ENCODE data around the gene USP27X. TPM values are rescaled to one million over a fixed set of nuclear protein-coding genes. Genes with fewer than 3 reads are reported as not detected.

The USP27X gene
- polyA plus RNA-seq (ENCODE audit: insufficient read length in 3 of 3), result 10 to 100 TPM; 11.8 to 12.5 (median 12.5) TPM
- long read RNA-seq, donor 1, transcript USP27X-201 (1 exons, 2,618 nt), result major isoform, 14 of 14 reads
- long read RNA-seq, donor 1, partial matches to known transcripts, result 0 of 14 reads
- long read RNA-seq, donor 1, other reads (novel, unspliced or antisense), result 0 of 14 reads
- long read RNA-seq, donor 2, transcript USP27X-201 (1 exons, 2,618 nt), result major isoform, 9 of 9 reads
- long read RNA-seq, donor 2, partial matches to known transcripts, result 0 of 9 reads
- long read RNA-seq, donor 2, other reads (novel, unspliced or antisense), result 0 of 9 reads
- long read RNA-seq, donor 3, transcript USP27X-201 (1 exons, 2,618 nt), result major isoform, 14 of 14 reads
- long read RNA-seq, donor 3, partial matches to known transcripts, result 0 of 14 reads
- long read RNA-seq, donor 3, other reads (novel, unspliced or antisense), result 0 of 14 reads
- long read RNA-seq, donor 4, transcript USP27X-201 (1 exons, 2,618 nt), result major isoform, 8 of 8 reads
- long read RNA-seq, donor 4, partial matches to known transcripts, result 0 of 8 reads
- long read RNA-seq, donor 4, other reads (novel, unspliced or antisense), result 0 of 8 reads
- long read RNA-seq, donor 5, transcript USP27X-201 (1 exons, 2,618 nt), result major isoform, 21 of 21 reads
- long read RNA-seq, donor 5, partial matches to known transcripts, result 0 of 21 reads
- long read RNA-seq, donor 5, other reads (novel, unspliced or antisense), result 0 of 21 reads
- long read RNA-seq, donor 6, transcript USP27X-201 (1 exons, 2,618 nt), result major isoform, 13 of 13 reads
- long read RNA-seq, donor 6, partial matches to known transcripts, result 0 of 13 reads
- long read RNA-seq, donor 6, other reads (novel, unspliced or antisense), result 0 of 13 reads
- long read RNA-seq, donor 7, transcript USP27X-201 (1 exons, 2,618 nt), result major isoform, 18 of 18 reads
- long read RNA-seq, donor 7, partial matches to known transcripts, result 0 of 18 reads
- long read RNA-seq, donor 7, other reads (novel, unspliced or antisense), result 0 of 18 reads
- long read RNA-seq, donor 8, transcript USP27X-201 (1 exons, 2,618 nt), result major isoform, 21 of 21 reads
- long read RNA-seq, donor 8, partial matches to known transcripts, result 0 of 21 reads
- long read RNA-seq, donor 8, other reads (novel, unspliced or antisense), result 0 of 21 reads
- long read RNA-seq, donor 9, transcript USP27X-201 (1 exons, 2,618 nt), result major isoform, 16 of 16 reads
- long read RNA-seq, donor 9, partial matches to known transcripts, result 0 of 16 reads
- long read RNA-seq, donor 9, other reads (novel, unspliced or antisense), result 0 of 16 reads
- long read RNA-seq, donor 10, transcript USP27X-201 (1 exons, 2,618 nt), result major isoform, 9 of 9 reads
- long read RNA-seq, donor 10, partial matches to known transcripts, result 0 of 9 reads
- long read RNA-seq, donor 10, other reads (novel, unspliced or antisense), result 0 of 9 reads
- long read RNA-seq, donor 11, transcript USP27X-201 (1 exons, 2,618 nt), result major isoform, 9 of 9 reads
- long read RNA-seq, donor 11, partial matches to known transcripts, result 0 of 9 reads
- long read RNA-seq, donor 11, other reads (novel, unspliced or antisense), result 0 of 9 reads
- long read RNA-seq, donor 12, transcript USP27X-201 (1 exons, 2,618 nt), result major isoform, 6 of 6 reads
- long read RNA-seq, donor 12, partial matches to known transcripts, result 0 of 6 reads
- long read RNA-seq, donor 12, other reads (novel, unspliced or antisense), result 0 of 6 reads
- long read RNA-seq, donor 13, transcript USP27X-201 (1 exons, 2,618 nt), result major isoform, 19 of 19 reads
- long read RNA-seq, donor 13, partial matches to known transcripts, result 0 of 19 reads
- long read RNA-seq, donor 13, other reads (novel, unspliced or antisense), result 0 of 19 reads
- long read RNA-seq, donor 14, transcript USP27X-201 (1 exons, 2,618 nt), result major isoform, 11 of 11 reads
- long read RNA-seq, donor 14, partial matches to known transcripts, result 0 of 11 reads
- long read RNA-seq, donor 14, other reads (novel, unspliced or antisense), result 0 of 11 reads
- long read RNA-seq, donor 15, partial matches to known transcripts, result 0 of 4 reads
- long read RNA-seq, donor 15, other reads (novel, unspliced or antisense), result 0 of 4 reads
- long read RNA-seq, donor 16, transcript USP27X-201 (1 exons, 2,618 nt), result major isoform, 25 of 25 reads
- long read RNA-seq, donor 16, partial matches to known transcripts, result 0 of 25 reads
- long read RNA-seq, donor 16, other reads (novel, unspliced or antisense), result 0 of 25 reads

GRCh38 chrX:49878834-49879655 is at the start of gene USP27X:
TSS of gene USP27X (plus strand) at chrX:49879484. CDS start at chrX:49880308, 824 bp downstream.
- peak; percentile 56 to 79 (median 69) for DNase-seq (ENCODE audit: extremely low read depth in 1 of 11, low read depth in 9 of 11, low spot score in 4 of 11)

DNA sequence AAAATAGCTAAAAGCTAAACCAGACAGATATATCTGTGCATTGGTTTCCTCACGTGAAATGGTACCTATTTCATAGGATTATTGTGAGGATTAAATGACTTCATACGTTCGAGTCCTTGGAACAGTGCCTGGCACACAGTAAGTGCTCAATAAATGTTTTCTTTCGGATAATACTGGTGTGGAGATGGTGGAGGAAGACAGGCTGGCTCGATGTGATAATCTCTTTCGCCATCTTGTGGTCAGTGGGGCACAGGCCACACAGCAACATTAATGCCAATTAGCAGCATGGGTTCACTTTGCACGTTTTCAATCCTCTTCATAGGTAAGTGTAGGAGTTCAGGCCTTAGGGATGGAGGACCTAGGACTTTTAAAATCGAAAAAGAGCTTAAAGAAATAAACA is 40.9 kb upstream of the USP27X start:
- DNase-seq (ENCODE audit: extremely low read depth in 1 of 11, low read depth in 9 of 11, low spot score in 4 of 11), result peak in 1 of 11 donors; percentile 8

- peak in 10 of 11 donors; percentile 45 to 81 (median 59) for DNase-seq (ENCODE audit: extremely low read depth in 1 of 11, low read depth in 9 of 11, low spot score in 4 of 11)
Measured at GRCh38 chrX:49840679-49841078, 38.6 kb upstream of the USP27X start.

GRCh38 chrX:49842621-49843020 is 36.7 kb upstream of the USP27X start:
- DNase-seq (ENCODE audit: extremely low read depth in 1 of 11, low read depth in 9 of 11, low spot score in 4 of 11), result no peak

DNA sequence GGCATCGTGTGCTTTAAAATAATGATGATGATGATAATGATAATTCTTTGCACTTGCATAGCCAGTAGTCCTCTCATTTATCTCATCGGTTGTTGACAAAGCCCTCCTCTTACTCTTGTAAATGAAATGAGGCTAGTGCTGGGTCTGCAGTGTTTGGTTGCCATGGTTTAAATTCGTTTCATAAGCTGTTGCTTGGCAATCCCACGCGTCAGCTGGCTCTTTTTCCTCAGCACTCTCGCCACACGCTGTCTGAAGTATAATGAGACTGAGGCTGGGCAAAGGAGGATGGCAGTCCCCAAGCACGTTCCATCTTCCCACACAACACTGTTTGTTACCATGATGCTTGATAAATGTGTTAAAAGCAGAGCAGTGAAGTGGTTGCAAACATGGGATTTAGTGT is 34.7 kb upstream of the USP27X start:
- DNase-seq (ENCODE audit: extremely low read depth in 1 of 11, low read depth in 9 of 11, low spot score in 4 of 11), result no peak

- peak in 2 of 11 donors; percentile 15 to 28 for DNase-seq (ENCODE audit: extremely low read depth in 1 of 11, low read depth in 9 of 11, low spot score in 4 of 11)
Measured at GRCh38 chrX:49845701-49846403, 33.4 kb upstream of the USP27X start.

DNA sequence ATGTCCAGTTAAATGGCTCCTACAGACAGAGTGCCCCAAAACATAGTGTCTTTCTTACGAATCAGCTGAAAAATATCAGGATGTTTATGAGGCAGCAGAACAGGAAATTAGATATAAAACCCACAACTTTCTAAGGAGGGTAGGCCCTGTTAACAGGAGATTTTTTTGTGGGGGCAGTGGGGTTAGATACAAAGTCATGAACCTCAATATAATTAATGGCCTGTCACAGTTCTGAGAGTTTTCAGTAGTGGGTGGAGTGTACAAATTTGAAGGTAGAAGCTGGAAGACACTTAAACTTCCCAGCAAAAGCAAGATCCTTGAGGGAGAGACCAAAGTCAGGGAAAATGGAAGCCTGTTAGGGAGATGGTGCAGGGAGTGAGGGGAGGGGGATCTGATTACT is 32.8 kb upstream of the USP27X start:
- peak in 1 of 11 donors; percentile 7 for DNase-seq (ENCODE audit: extremely low read depth in 1 of 11, low read depth in 9 of 11, low spot score in 4 of 11)

DNA sequence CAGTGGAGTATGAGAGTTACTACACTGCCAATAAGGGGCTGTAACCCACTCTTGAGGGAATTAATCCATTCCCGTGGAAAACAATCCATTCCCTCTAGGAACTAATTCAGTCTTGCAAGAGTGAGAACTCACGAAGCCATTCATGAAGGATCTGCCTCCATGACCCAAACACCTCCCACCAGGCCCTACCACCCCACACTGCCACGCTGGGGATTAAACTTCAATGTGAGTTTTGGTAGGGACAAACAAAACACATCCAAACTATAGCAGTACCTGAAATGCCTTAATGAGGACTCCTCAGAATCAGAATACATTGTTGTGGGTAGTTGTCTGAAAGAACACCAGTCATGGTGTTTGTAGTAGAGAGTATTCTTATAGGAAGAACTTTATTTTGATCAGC is 31.0 kb upstream of the USP27X start:
- no peak for DNase-seq (ENCODE audit: extremely low read depth in 1 of 11, low read depth in 9 of 11, low spot score in 4 of 11)

GRCh38 chrX:49850028-49850427 is 29.3 kb upstream of the USP27X start:
- no peak for DNase-seq (ENCODE audit: extremely low read depth in 1 of 11, low read depth in 9 of 11, low spot score in 4 of 11)

DNA sequence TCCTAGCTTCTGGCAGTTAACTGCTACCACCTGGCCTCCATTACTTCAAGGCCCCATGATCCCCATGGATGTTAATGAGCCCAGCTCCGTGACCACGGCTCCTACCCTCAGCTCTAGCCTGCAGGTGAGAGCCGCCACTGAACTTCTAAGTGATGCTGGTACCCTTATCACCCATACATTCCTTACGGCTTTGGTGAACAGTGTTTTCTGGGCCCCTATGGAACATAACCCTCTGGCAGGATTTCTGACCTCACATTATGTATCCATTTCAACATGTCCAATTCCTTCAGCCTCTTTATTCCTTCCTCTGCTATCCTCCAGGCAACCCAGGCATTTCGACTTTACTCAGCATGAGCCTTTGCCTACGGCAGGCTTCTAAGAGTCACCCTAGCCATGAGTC is 25.6 kb upstream of the USP27X start:
- DNase-seq (ENCODE audit: extremely low read depth in 1 of 11, low read depth in 9 of 11, low spot score in 4 of 11), result no peak

- DNase-seq (ENCODE audit: extremely low read depth in 1 of 11, low read depth in 9 of 11, low spot score in 4 of 11), result no peak
Measured at GRCh38 chrX:49856819-49857218, 22.5 kb upstream of the USP27X start.

- DNase-seq (ENCODE audit: extremely low read depth in 1 of 11, low read depth in 9 of 11, low spot score in 4 of 11), result no peak
Measured at GRCh38 chrX:49858341-49858740, 20.9 kb upstream of the USP27X start.

DNA sequence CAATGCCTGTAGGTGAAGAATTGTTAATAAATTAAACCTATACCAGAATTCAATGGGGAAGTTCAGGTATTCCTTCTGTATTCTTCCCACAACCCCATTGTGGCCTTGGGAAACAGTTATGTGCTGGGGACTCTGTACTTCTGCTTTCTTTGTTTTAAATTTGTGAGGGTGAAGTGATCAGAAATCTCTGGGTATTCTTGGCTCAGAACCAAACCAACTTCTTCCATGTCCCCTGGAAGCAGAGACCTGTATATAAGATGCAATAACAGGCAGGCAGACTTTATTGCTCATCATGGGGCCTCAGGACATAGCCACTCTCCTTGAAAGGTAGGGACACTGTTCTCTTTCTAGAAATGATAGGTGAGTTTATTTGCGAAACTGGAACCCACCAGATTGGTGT is 19.8 kb upstream of the USP27X start:
- no peak for DNase-seq (ENCODE audit: extremely low read depth in 1 of 11, low read depth in 9 of 11, low spot score in 4 of 11)

- no peak for DNase-seq (ENCODE audit: extremely low read depth in 1 of 11, low read depth in 9 of 11, low spot score in 4 of 11)
Measured at GRCh38 chrX:49860867-49861535, 18.3 kb upstream of the USP27X start.

- DNase-seq (ENCODE audit: extremely low read depth in 1 of 11, low read depth in 9 of 11, low spot score in 4 of 11), result no peak
Measured at GRCh38 chrX:49862093-49862492, 17.2 kb upstream of the USP27X start.
